ENCODE measurements around the gene DRG2.

DRG2 gene

DNA sequence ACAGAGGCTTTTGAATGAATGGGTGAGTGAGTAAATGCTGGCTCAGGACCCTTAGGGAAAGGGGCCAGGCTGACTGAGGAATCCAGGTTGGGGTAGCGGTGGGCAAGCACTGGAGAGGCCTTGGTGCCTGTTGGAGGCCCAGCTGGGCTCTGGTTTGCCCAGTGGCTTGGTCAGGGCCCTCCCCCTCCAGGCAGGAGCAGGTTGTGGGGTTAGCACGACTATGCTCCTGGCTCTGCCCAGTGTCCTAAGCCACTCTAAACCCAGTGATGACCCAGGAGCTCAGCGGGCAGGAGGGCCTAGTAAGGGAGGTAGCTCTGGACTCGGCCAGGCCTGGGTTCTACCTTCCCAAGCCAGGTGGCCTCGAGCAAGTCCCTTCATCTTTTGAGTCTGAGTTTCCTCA lies 28.3 kb downstream of the DRG2 start:
- no peak for DNase-seq (ENCODE audit: low read depth)

DNA sequence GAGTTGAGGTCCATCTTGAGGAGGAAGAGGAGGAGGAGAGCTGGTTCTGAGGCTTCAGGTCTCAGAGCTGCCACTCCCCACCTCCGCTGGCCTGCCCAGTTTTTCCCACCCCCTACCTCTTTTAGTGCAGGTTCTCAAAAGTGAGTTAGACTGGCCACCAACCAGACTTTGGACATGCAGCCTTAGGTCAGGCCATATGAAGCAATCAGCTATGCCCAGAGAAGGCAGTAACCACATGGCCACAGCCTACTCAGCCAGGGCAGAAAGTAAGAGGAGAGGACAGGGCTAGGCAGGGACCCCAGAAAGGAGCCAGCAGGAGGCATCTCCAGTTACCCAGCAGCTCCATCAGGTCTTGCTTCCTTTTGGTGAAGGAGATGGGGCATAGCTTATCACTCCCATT lies 29.8 kb downstream of the DRG2 start:
- no peak for DNase-seq (ENCODE audit: low read depth)

DNA sequence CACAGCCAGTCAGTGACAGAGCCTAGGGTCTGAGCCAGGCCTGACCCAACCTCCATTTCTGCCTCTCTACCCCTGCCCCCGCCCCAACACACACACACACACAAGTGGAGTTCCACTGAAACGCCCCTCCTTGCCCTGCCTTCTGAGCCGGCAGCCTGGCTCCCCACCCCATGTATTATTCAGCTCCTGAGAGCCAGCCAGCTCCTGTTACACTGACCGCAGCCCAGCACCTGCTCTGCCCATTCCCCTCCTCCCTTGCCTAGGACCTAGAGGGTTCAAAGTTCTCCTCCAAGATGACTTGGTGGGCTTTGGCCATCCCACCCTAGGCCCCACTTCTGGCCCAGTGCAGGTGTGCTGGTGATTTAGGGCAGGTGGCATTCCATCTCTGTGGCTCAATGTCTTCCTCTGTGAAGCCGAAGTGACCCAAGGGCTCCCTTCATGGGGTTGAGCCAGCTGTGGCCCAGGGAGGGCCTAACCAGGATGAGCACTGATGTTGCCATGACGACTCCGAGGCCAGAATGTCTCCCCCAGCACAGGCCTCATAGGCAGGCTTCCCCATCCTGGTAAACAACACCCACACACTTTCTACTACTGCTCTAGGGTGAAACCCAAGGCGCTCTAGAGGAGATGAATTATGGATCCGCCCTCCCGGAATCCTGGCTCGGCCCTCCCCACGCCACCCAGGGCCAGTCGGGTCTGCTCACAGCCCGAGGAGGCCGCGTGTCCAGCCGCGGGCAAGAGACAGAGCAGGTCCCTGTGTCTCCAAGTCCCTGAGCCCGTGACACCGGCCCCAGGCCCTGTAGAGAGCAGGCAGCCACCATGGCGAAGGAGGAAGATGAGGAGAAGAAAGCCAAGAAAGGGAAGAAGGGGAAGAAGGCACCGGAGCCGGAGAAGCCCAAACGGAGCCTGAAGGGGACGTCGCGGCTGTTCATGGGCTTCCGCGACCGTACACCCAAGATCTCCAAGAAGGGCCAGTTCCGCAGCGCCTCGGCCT lies 30.5 kb downstream of the DRG2 start:
- no peak for DNase-seq (ENCODE audit: low read depth)

DNA sequence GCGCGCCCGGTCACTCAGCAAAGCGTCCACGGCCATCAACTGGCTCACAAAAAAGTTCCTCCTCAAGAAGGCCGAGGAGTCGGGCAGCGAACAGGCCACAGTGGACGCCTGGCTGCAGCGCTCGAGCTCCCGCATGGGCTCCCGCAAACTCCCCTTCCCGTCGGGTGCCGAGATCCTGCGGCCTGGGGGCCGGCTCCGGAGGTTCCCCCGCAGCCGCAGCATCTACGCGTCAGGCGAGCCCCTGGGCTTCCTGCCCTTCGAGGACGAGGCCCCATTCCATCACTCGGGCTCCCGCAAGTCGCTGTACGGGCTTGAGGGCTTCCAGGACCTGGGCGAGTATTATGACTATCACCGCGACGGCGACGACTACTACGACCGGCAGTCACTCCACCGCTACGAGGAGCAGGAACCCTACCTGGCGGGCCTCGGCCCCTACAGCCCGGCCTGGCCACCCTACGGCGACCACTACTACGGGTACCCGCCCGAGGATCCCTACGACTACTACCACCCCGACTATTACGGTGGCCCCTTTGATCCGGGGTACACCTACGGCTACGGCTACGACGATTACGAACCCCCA lies 31.5 kb downstream of the DRG2 start:
- no peak for DNase-seq (ENCODE audit: low read depth)

DNA sequence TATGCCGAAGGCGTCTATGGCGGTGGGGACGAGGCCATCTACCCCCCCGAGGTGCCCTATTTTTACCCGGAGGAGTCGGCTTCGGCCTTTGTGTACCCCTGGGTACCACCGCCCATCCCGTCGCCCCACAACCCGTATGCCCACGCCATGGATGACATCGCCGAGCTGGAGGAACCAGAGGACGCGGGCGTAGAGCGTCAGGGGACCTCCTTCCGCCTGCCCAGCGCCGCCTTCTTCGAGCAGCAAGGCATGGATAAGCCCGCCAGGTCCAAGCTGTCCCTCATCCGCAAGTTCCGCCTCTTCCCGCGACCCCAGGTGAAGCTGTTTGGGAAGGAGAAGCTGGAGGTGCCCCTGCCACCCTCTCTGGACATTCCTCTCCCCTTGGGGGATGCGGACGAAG lies 32.2 kb downstream of the DRG2 start:
- DNase-seq (ENCODE audit: low read depth) = no peak

DNA sequence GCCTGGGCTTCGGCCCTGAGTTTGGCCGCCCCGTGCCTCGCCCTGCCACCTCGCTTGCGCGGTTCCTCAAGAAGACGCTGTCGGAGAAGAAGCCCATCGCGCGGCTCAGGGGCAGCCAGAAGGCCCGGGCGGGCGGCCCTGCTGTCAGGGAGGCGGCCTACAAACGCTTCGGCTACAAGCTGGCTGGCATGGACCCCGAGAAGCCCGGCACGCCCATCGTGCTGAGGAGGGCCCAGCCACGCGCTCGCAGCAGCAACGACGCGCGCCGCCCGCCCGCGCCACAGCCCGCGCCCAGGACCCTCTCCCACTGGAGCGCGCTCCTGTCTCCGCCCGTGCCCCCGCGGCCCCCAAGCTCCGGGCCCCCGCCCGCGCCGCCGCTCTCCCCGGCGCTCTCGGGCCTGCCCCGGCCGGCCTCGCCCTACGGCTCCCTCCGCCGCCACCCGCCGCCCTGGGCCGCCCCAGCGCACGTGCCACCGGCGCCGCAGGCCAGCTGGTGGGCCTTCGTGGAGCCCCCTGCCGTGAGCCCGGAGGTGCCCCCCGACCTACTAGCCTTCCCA lies 32.8 kb downstream of the DRG2 start:
- DNase-seq (ENCODE audit: low read depth) = no peak

DNA sequence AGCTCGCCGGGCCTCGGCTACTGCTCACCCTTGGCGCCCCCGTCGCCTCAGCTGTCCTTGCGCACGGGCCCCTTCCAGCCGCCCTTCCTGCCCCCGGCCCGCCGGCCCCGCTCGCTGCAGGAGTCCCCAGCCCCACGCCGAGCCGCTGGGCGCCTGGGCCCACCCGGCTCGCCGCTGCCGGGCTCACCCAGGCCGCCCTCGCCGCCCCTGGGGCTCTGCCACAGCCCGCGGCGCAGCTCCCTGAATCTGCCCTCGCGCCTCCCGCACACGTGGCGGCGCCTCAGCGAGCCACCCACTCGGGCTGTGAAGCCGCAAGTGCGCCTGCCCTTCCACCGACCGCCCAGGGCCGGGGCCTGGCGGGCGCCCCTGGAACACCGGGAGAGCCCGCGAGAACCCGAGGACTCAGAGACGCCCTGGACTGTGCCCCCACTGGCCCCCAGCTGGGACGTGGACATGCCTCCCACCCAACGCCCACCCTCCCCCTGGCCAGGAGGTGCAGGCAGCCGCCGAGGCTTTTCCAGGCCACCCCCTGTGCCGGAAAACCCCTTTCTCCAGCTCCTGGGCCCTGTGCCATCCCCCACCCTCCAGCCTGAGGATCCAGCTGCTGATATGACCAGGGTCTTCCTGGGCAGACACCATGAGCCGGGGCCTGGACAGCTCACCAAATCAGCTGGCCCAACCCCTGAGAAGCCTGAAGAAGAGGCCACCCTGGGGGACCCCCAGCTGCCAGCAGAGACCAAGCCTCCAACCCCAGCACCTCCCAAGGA lies 33.6 kb downstream of the DRG2 start:
- no peak for DNase-seq (ENCODE audit: low read depth)

DNA sequence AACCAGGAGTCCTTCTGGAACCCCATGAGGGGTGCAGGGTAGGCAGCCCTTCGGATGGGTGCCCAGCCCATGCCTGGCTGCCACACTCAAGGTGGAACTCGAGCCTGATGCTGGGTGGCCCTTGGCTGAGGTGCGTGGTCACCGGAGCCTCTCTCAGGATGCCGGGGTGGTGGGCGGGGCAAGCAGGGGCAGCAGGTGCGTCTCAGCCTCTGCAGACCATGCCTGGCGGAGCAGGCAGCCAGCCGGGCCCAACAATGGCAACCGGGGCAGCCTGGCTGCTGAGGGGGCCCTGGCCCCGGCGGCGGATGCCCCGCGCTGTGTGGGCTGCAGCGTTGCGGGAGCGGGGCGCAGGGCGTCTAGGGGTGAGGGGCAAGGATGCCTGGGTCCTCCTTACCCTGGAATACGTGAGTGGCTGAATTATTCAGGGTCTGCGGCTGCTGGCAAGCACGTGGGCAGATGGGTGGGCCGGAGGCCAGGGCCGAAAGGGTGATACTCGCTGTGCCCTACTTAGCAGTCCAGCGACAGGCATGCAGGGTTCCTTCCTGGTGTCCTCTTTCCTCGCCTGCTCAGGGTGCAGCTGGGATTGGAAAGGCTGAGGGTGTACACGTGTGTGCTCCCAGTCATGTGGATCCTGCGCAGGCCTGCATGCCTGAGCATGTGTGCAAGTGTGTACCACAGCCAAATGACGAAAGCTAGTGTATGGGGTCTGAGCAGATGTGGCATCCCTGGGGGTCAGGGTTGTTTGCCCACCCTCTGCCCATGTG lies 35.4 kb downstream of the DRG2 start:
- no peak for DNase-seq (ENCODE audit: low read depth)

DNA sequence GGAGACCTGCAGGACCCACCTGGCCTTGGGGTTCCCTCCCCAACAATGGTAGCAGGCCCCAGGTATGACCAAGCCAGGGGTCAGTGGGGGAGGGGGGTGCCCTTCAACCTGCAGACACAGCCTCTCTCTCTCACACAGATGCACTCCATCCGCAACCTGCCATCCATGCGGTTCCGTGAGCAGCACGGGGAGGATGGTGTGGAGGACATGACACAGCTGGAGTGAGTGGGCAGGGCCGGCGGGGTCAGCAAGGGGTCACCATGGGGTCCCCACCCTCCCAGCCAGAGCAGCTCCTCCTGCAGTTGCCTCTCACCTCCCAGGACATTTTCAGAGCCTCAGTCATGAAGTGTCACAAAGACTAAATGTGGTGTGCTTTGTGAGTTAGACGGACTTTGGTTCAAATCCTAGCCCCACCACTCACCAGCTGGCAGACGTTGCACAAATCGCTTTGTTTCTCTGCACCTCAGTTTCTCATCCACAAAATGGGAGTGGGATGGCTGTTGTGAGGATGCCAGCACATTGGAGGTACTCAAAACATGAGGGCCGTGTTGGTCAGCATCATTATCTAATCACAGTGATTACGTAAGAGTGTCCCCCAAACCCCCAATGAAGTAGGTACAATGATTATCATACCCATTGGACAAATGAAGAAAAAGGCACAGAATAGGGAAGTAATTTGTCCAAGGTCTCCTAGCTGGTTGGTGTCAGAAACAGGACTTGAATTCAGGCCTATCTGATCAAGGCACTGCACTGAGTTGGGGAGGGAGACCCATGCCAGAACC lies 36.8 kb downstream of the DRG2 start:
- no peak for DNase-seq (ENCODE audit: low read depth)

DNA sequence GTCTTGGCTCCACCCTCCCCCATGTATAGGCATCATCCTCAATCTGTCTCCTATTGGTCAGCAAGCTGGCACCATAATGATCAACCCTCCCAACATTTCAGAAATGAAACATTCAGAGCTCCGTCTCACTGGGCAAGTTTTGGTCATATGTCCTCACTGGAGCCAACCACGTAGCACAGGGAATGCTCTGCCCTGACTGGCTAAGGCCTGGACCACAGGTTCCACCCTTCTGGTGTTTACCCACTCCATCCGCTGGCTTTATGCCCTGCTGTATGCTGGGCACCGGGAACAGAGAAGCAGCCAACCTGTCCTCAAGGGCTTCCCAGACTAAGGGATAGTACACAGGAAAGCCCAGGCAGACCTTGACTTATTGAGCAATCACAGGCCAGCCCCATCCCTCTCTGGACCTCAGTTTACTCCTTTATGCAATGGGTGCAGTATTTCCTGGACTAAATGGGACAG lies 41.3 kb downstream of the DRG2 start:
- no peak for DNase-seq (ENCODE audit: low read depth)

DNA sequence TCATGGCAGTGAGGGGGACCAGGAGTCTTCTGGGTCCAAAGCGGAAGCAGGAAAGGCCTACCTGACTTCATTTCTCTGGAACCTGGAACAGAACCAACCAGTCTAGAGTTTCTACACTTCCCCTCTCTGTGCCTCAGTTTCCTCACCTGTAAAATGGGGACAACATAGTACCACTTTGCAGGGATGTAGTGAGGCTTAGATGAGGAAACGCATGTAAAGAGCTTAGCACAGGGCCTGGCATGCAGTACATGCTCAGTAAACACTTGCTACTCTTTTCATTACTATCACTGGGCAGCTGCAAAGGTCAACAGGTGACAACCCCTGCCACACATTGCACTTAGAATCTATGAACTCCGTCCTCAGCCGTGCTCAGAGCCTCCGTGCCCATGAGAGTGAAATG lies 45.0 kb downstream of the DRG2 start:
- DNase-seq (ENCODE audit: low read depth) = no peak

DNA sequence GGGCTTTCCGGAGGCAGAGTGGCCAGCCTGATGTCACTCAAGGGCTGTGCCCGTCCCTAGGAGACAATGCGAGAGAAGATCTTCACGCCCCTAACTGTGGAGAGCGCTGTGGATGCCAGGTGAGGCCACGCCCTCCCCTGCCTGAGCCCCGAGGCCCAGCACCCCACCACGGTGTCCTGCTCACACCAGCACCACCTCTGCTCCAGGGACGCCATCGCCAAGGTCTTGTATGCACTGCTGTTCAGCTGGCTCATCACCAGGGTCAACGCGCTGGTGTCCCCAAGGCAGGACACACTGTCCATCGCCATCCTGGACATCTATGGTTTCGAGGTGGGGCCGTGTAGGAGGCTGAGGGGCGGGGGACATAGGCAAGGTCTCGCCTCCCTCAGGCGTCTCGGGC lies 48.6 kb downstream of the DRG2 start:
- no peak for DNase-seq (ENCODE audit: low read depth)

DNA sequence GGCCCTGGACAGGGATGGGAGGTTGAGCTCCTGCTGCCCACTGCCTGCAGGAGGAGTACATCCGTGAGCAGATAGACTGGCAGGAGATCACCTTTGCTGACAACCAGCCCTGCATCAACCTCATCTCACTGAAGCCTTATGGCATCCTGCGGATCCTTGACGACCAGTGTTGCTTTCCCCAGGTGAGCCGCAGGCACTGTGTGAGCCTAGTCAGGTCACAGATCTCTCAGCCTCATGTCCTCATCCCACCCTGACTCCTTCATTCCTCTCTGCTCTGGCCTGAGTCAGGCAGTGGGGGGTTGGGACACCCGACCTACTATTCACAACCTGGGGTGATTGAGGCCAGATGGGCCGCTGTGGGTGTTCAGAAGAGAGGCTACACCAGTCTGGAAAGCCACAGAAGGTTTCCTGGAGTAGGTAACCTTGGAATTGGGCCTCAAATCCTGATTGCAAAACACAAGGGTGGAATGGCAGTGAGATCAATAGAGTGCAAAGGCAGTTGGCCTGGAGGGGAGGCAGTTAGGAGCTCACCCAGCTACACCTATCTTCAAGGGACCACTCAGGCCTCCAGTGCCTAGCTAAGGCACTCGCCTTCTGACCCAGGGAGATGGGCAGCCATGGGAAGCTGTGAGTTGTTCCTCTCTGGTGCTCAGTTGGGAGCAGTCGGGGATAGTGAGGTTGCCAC lies 50.5 kb downstream of the DRG2 start:
- DNase-seq (ENCODE audit: low read depth) = no peak

DNA sequence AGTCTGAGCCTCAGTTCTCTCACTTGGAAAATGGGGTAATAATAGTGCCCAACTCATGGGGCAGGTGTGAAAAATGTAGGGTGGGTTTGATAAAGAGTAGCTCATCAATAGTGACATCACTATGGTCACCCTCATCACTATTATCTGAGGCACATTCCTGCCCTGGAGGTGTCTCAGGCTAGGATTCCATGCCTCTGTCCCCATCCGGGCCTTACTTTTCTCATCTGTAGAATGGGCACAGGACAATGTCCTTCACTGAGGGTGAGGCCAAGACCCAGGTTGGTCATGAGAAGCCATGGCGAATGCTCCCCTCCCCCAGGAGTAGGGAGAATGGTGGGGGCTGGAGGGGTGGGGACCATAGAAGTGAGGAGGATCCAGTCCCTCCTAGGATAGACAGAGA lies 51.3 kb downstream of the DRG2 start:
- DNase-seq (ENCODE audit: low read depth) = no peak

DNA sequence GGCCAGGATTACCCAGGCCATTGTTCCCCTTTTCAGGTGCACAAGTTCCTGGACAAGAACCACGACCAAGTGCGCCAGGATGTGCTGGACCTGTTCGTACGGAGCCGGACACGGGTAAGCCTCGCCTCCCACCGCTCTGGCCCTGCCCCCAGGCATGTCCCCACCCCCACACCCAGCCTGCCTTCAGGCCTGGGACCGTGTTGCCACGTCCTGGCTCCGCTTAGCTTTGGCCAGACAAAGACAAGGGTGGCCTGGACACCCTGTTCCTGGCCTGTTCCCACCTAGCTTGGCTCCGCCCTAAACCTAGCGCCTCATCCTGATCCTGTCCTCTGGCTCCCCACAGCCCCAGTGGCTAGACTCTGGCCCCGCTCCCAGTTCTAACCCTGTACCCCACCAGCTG lies 51.8 kb downstream of the DRG2 start:
- DNase-seq (ENCODE audit: low read depth) = no peak

DNA sequence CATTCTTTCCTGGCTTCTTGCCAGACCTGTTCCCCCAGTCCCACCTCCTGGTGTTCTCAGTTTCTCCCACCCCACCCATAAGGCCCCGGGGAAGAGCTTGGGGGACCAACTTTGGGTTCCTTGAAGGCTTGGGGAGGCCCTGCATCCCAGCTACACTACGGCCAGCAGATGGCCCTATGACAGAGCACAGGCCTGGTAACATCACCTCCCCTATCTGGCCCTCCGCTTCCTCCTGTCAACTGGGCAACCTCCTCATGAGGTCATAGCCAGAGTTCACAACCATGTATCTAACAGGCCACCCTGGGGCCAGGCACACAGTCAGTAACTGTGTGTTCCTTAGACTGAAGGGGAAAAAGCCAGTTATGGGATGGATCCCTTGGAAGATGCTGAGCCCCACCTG lies 52.2 kb downstream of the DRG2 start:
- no peak for DNase-seq (ENCODE audit: low read depth)

DNA sequence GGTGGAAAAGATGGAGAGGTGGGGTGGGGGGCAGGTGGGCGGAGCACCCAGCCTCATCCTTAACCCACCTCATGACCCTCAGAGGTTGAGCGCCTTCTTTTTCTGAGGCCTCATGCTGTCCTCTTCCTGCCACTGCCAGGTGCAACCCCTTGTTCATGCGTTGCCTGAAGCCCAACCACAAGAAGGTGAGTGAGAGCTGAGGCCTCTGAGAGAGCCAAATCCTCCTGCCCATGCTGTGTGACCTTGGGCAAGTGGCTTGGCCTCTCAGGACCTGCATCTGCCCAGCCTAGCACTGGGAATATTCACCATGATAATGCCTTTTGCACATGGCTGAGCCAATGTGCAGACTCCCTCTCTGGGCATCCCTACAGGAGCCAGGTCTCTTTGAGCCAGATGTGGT lies 52.9 kb downstream of the DRG2 start:
- DNase-seq (ENCODE audit: low read depth) = no peak

DNA sequence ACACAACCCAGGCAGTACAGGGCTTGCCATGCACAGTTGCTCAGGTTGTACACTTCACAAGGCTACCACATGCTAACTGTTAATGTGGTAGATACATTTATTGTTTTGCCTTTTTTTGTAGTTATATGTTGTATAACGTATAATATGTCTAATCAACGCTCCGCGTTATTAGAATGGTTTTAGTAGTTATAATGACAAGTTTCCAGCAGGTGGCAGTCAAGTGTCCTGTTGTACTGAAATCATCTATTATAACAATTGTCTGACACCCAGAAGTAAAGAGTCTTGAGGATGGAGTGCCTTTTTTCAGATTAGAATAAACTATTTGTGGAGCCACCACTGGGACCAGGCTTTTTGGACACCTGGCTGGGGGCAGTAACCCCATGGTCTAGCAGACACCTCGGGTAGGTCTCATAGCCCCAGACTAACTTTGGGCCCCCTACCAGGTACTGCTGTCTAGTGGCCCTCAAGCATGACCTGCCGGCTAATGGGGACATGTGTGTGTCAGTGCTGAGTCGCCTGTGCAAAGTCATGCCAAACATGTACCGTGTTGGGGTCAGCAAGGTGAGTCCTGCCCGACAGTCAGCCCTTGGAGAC lies 53.6 kb downstream of the DRG2 start:
- DNase-seq (ENCODE audit: low read depth) = no peak

DNA sequence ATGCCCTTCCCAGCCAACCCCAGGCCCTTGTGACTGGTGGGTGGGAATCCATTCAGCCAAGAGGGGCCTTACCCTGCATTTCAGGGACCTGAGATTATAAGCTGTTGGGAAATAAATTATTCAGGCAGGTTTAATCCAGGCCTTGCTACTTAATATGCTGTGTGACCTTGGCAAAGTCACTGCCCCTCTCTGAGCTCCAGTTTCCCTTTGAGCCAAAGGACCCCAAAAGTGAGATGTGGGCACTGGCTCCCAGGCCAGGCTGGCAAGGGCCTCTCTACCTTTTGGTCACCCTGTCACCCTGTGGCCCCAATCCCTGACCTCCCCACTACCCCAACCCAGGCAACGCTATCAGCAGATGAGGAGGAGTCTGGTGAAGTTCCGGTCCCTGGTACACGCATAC lies 54.7 kb downstream of the DRG2 start:
- DNase-seq (ENCODE audit: low read depth) = no peak
